ENCODE data around the gene KDM5B.

The KDM5B gene

DNA sequence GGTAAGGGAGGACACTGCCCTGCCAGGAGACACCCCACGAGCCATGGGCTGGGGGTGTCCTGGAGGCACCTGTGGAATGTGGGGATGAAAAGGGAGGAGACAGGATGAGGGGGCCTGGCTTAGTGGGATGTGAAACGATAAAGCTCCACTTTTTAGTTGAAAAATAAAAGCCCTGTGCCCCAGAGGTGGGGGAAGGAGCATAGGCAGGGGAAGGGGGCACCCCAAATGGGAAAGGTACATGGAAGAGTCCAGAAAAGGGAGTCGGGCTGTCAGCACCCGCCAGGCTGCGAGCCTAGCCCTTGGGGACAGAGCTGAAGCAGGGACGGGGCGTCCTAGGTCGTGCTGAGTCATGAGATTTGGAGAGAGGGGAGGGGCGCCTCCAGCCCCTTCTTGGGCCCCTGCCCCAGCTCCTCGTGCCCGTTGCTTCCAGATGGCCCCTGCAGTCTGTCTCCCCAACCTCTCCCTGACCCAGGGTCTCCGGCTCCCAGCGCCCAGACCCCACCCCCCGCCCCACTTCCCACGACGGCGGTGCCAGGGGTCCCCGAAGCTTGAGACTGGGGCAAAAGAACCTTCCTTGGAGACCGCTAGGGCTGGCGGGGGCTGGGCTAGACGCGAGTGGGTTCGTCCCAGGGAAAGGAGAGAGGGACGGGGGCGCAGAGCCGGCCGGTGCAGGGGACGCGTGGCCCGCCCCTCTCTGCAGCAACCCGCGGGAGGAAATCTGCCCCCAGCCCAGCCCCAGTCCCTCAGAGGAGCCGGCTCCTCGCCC, 98.8 kb downstream of the KDM5B start:
- TF ChIP-seq, protein P1, sequence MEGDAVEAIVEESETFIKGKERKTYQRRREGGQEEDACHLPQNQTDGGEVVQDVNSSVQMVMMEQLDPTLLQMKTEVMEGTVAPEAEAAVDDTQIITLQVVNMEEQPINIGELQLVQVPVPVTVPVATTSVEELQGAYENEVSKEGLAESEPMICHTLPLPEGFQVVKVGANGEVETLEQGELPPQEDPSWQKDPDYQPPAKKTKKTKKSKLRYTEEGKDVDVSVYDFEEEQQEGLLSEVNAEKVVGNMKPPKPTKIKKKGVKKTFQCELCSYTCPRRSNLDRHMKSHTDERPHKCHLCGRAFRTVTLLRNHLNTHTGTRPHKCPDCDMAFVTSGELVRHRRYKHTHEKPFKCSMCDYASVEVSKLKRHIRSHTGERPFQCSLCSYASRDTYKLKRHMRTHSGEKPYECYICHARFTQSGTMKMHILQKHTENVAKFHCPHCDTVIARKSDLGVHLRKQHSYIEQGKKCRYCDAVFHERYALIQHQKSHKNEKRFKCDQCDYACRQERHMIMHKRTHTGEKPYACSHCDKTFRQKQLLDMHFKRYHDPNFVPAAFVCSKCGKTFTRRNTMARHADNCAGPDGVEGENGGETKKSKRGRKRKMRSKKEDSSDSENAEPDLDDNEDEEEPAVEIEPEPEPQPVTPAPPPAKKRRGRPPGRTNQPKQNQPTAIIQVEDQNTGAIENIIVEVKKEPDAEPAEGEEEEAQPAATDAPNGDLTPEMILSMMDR (IDR thresholded peaks at IDR 0.05; ENCODE audit: extremely low read depth, insufficient read depth, missing control alignments): no peak
- DNase-seq (ENCODE audit: low spot score): no peak
- in situ Hi-C loops (cut with MboI; ENCODE audit: low pct_unique_long_range_greater_than_20kb, low sequenced_read_pairs, unreplicated experiment): loop anchor here (25.0 kb wide), 2 partner anchors 247 to 522 kb away; partner anchors contain the start of gene LGR6

DNA sequence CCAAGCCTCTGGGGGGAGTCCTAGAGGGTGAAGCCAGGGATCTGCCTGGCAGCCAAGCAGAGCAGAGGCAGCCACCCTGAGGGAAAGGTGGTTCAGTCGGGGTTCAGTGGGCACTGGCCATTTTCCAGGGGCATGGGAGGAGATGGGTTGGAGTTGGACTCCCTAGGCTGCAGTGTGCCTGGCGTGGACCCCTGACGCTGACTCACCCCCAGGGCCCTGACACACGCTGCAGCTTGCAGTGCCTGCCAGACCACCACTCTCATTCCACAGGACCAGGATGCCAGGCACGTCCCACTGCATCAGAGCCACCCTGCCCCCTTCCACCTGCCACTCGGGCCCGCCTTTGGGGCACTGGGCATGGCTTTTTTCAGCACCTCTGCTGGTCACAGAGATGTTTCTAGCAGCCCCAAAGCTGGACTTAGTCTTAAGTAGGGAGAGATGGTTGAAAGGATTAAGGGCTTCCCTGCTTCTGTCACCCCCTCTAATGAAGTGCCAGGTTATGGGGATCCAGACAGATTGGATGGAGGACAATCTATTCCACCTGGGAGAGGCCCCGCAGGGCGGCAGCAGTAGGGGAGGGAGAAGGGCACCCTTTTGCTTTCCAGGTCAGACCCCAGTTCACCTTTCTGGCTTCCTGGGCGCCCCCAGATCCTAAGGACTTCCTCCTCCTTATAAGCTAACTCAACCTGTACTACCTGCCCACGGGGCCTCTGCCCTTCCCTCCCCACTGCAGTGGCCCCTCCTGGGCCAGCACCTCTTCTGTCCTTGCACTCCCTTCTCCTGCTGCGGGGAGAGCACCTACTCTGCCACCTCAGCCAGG, 99.6 kb downstream of the KDM5B start:
- DNase-seq (ENCODE audit: low spot score): no peak
- TF ChIP-seq, protein P1 (IDR thresholded peaks at IDR 0.05; ENCODE audit: extremely low read depth, insufficient read depth, missing control alignments): no peak
- in situ Hi-C loops (cut with MboI; ENCODE audit: low pct_unique_long_range_greater_than_20kb, low sequenced_read_pairs, unreplicated experiment): loop anchor here (25.0 kb wide), 2 partner anchors 246 to 521 kb away; partner anchors contain the start of gene LGR6

DNA sequence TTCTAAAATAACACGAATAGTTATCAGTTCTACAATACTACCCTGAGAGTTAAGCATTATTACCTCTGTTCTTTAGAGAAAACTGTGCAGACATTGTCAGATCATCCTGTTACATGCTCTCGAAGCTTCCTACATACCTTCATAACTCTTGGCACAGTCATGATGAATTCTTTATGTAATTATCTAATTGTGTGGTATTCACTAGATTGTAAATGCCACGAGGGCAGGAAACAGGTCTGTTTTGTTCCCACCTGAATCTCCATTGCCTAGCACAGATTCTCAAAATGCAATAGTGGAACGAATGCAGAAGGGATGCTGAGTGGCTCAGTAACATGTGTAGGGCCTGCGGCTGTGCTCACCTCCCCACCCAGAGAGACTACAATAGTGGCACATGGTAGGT, 101.4 kb downstream of the KDM5B start:
- in situ Hi-C loops (cut with MboI; ENCODE audit: low pct_unique_long_range_greater_than_20kb, low sequenced_read_pairs, unreplicated experiment): loop anchor here (25.0 kb wide), 2 partner anchors 245 to 520 kb away; partner anchors contain the start of gene LGR6
- DNase-seq (ENCODE audit: low spot score): no peak
- TF ChIP-seq, protein P1 (IDR thresholded peaks at IDR 0.05; ENCODE audit: extremely low read depth, insufficient read depth, missing control alignments): no peak

DNA sequence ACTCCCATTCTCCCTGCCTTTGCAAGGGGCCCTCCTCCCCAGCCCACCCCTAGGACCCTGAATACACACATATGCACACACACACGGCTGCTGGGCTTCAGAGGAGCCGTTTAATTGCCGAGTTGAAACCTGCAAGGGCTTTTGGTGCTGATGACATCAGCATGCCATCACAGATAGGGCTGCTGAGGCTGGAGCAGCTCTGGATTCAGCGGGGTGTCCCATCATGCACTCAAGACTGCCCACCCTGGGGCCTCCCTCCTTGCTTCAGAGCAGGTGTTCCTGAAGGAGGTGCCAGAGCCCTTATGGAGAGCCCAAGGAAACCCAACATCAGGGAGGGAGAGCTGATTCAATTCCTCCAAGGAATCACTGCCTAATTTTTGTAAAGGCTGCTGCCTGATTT, 103.6 kb downstream of the KDM5B start:
- DNase-seq (ENCODE audit: low spot score): no peak
- in situ Hi-C loops (cut with MboI; ENCODE audit: low pct_unique_long_range_greater_than_20kb, low sequenced_read_pairs, unreplicated experiment): loop anchor here (25.0 kb wide), 2 partner anchors 242 to 517 kb away; partner anchors contain the start of gene LGR6
- TF ChIP-seq, protein P1 (IDR thresholded peaks at IDR 0.05; ENCODE audit: extremely low read depth, insufficient read depth, missing control alignments): no peak

DNA sequence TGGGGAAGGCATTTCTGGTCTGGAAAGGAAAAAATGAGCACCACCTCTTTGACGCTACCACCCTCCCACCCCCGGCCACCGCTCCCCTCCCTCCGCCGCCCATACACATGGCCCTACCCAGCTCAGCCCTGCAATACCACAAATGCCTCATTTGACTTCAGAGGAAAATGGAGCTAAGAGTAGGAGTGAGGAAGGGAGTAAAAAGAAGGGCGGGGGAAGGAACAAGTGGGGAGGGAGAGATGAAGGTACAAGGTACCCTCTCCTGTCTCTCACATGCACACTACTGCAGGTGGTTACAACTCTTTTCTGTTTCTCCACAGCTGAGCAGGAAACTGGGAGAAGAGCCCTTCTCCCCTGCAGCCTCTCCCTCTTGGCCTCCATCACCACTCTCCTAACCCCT, 105.0 kb downstream of the KDM5B start:
- no peak for DNase-seq (ENCODE audit: low spot score)
- TF ChIP-seq, protein P1 (IDR thresholded peaks at IDR 0.05; ENCODE audit: extremely low read depth, insufficient read depth, missing control alignments): no peak
- in situ Hi-C loops (cut with MboI; ENCODE audit: low pct_unique_long_range_greater_than_20kb, low sequenced_read_pairs, unreplicated experiment): loop anchor here (25.0 kb wide), 2 partner anchors 241 to 516 kb away; partner anchors contain the start of gene LGR6

DNA sequence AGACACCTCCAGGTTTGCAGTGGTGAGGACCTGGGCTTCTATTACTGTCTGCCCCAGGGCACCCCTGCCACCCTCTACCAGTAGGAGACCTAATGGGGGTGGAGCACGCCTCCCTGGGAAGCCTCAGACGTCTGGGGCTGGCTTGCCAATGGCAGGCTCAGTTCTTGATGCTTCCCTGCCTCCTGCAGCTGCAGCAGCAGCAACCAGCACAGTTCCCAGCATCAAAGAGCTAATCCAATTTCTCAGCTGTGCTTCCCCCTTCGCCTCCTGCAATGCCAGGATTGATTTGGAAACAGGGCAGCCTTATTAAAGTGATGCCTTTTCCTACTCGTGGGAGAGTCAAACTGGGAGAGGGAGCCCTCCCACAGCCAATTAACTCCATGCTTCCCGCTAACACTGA, 106.1 kb downstream of the KDM5B start:
- no peak for DNase-seq (ENCODE audit: low spot score)
- TF ChIP-seq, protein P1 (IDR thresholded peaks at IDR 0.05; ENCODE audit: extremely low read depth, insufficient read depth, missing control alignments): no peak
- in situ Hi-C loops (cut with MboI; ENCODE audit: low pct_unique_long_range_greater_than_20kb, low sequenced_read_pairs, unreplicated experiment): loop anchor here (25.0 kb wide), 2 partner anchors 240 to 515 kb away; partner anchors contain the start of gene LGR6

Measured in GM13977 (cell line).